ENCODE data around the gene GABRG3.

DNA sequence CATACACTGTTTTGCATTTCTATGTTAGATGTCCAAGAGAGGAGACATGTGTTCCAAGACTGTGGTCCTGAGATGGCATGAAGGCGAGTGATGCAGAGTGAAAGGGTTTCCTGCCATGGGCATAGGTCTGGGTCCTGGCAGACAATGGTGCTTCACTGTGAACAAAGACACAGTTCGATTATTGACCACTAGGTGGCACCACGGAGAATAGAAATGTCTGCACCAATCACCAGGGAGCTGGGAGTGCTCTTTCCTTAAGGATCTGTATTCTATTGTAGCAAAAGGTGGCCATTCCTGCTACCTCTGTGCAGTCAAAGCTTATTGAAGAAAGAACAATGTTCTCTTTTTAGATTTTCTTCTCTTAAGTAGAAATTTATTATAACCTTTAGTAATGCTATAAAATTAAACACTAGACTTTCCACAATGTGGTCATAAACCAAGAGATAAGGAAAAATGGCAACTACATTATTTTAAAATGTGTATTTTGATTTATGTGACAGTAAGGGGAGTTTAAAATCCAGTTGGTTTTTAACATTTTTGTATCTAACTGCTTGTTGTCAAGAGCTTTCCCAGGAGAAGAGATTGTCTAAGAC lies 88.7 kb downstream of the GABRG3 start:
- TF ChIP-seq SUZ12 (IDR thresholded peaks at IDR 0.05; ENCODE audit: extremely low read depth, insufficient read depth, insufficient read length) (no peak), YY1 (IDR thresholded peaks at IDR 0.05; ENCODE audit: insufficient read depth, insufficient read length) (no peak), ZNF274 (IDR thresholded peaks at IDR 0.05; ENCODE audit: low read depth, low read length) (no peak)
